Activated T-helper 17 cell treated with anti-CD3 and anti-CD28 coated beads, Interleukin-2, amount 50 U/mL, for 72 hours (primary cell): ENCODE measurements around the gene RET. TPM values are rescaled to one million over a fixed set of nuclear protein-coding genes. Genes with fewer than 3 reads are reported as not detected.
"Not testable (repeated sequence)": the region's sequence is repeated elsewhere in the genome, so short reads cannot be mapped to it uniquely, and the experiment has no call there.

Source experiments
- ATAC-seq: fragments of 150-1000 bp; cut with Tn5 transposase; replicated peaks from 2 replicates; pipeline ENCODE4 v1.10.0; 2021; ENCODE audit warnings: mild to moderate bottlenecking, moderate library complexity
- H3K27ac Mint-ChIP-seq: one replicate; pipeline ENCODE4 v1.8.0; 2022; ENCODE audit warnings: mixed read lengths
- H3K27me3 Mint-ChIP-seq: one replicate; pipeline ENCODE4 v1.8.0; 2022; ENCODE audit warnings: mixed read lengths
- H3K36me3 Mint-ChIP-seq: one replicate; pipeline ENCODE4 v1.8.0; 2022; ENCODE audit warnings: low read depth, mild to moderate bottlenecking, mixed read lengths
- H3K4me1 Mint-ChIP-seq: one replicate; pipeline ENCODE4 v1.8.0; 2022; ENCODE audit warnings: mixed read lengths
- H3K4me3 Mint-ChIP-seq: one replicate; pipeline ENCODE4 v1.8.0; 2022; ENCODE audit warnings: mild to moderate bottlenecking, mixed read lengths
- H3K9me3 Mint-ChIP-seq: one replicate; pipeline ENCODE4 v1.8.0; 2022; ENCODE audit warnings: mixed read lengths
- total RNA-seq, 2 donors: library from RNA; stranded (reverse); gene quantifications; one replicate each; pipeline ENCODE4 v1.2.3, GENCODE V29; 2022

RET gene
- total RNA-seq, 2 donors from 2014 or later, result 0.24 TPM; not detected in 1

- Mint-ChIP-seq H3K27me3 (peaks cover 19% of the 10 kb centered on the region), H3K4me1 (no peaks in the 10 kb centered on the region), H3K9me3 (no peaks in the 10 kb centered on the region), H3K27ac (no peak overlapping the region), H3K36me3 (no peaks in the 10 kb centered on the region), H3K4me3 (no peak overlapping the region)
- no peak for ATAC-seq
Measured at GRCh38 chr10:43090664-43091063, 13.8 kb downstream of the RET start.

GRCh38 chr10:43091846-43092245 lies 15.0 kb downstream of the RET start:
- Mint-ChIP-seq H3K27ac (no peak overlapping the region), H3K9me3 (no peaks in the 10 kb centered on the region), H3K4me1 (no peaks in the 10 kb centered on the region), H3K27me3 (peaks cover 19% of the 10 kb centered on the region), H3K4me3 (no peak overlapping the region), H3K36me3 (no peaks in the 10 kb centered on the region)
- no peak for ATAC-seq

- no peaks in the 10 kb centered on the region for H3K36me3 Mint-ChIP-seq
- H3K4me3 Mint-ChIP-seq, result no peak overlapping the region
- H3K27ac Mint-ChIP-seq, result no peak overlapping the region
- no peak for ATAC-seq
- no peaks in the 10 kb centered on the region for H3K4me1 Mint-ChIP-seq
- peaks cover 11% of the 10 kb centered on the region for H3K27me3 Mint-ChIP-seq
- H3K9me3 Mint-ChIP-seq, result no peaks in the 10 kb centered on the region
Measured at GRCh38 chr10:43093423-43094076, 16.7 kb downstream of the RET start.

- ATAC-seq, result no peak
- Mint-ChIP-seq H3K27me3 (peaks cover 11% of the 10 kb centered on the region), H3K27ac (no peak overlapping the region), H3K4me1 (no peaks in the 10 kb centered on the region), H3K36me3 (no peaks in the 10 kb centered on the region), H3K9me3 (no peaks in the 10 kb centered on the region), H3K4me3 (no peak overlapping the region)
Measured at GRCh38 chr10:43094085-43094484, 17.2 kb downstream of the RET start.

GRCh38 chr10:43099339-43099738 lies 22.5 kb downstream of the RET start:
- H3K36me3 Mint-ChIP-seq, ATAC-seq, H3K27ac Mint-ChIP-seq, H3K9me3 Mint-ChIP-seq, H3K4me3 Mint-ChIP-seq, H3K4me1 Mint-ChIP-seq: not testable (repeated sequence)
- peaks cover 26% of the 10 kb centered on the region for H3K27me3 Mint-ChIP-seq

- ATAC-seq, result no peak
- H3K27me3 Mint-ChIP-seq, result peaks cover 22% of the 10 kb centered on the region
- no peaks in the 10 kb centered on the region for H3K36me3 Mint-ChIP-seq
- H3K9me3 Mint-ChIP-seq, result no peaks in the 10 kb centered on the region
- no peak overlapping the region for H3K4me3 Mint-ChIP-seq
- no peak overlapping the region for H3K27ac Mint-ChIP-seq
- H3K4me1 Mint-ChIP-seq, result peaks cover 8% of the 10 kb centered on the region
Measured at GRCh38 chr10:43099928-43100327, 23.1 kb downstream of the RET start.

GRCh38 chr10:43100366-43100765 lies 23.5 kb downstream of the RET start:
- Mint-ChIP-seq H3K36me3 (no peaks in the 10 kb centered on the region), H3K27ac (no peak overlapping the region), H3K4me3 (no peak overlapping the region), H3K27me3 (peaks cover 22% of the 10 kb centered on the region), H3K4me1 (peaks cover 8% of the 10 kb centered on the region), H3K9me3 (no peaks in the 10 kb centered on the region)
- ATAC-seq, result no peak

GRCh38 chr10:43102063-43102828 lies 25.4 kb downstream of the RET start:
- H3K4me1 Mint-ChIP-seq, result peaks cover 8% of the 10 kb centered on the region
- ATAC-seq, result no peak
- peaks cover 22% of the 10 kb centered on the region for H3K27me3 Mint-ChIP-seq
- H3K27ac Mint-ChIP-seq, result no peak overlapping the region
- H3K36me3 Mint-ChIP-seq, result no peaks in the 10 kb centered on the region
- H3K4me3 Mint-ChIP-seq, result no peak overlapping the region
- no peaks in the 10 kb centered on the region for H3K9me3 Mint-ChIP-seq

- H3K9me3 Mint-ChIP-seq, result no peaks in the 10 kb centered on the region
- peak overlapping the region; percentile 75 for H3K4me3 Mint-ChIP-seq
- H3K27me3 Mint-ChIP-seq, result peaks cover 14% of the 10 kb centered on the region
- H3K36me3 Mint-ChIP-seq, result no peaks in the 10 kb centered on the region
- no peak overlapping the region for H3K27ac Mint-ChIP-seq
- ATAC-seq, result peak; percentile 91
- H3K4me1 Mint-ChIP-seq, result peaks cover 8% of the 10 kb centered on the region
Measured at GRCh38 chr10:43105102-43105955, 28.5 kb downstream of the RET start.

GRCh38 chr10:43105956-43106229 lies 29.0 kb downstream of the RET start:
- no peaks in the 10 kb centered on the region for H3K9me3 Mint-ChIP-seq
- no peak overlapping the region for H3K27ac Mint-ChIP-seq
- H3K4me3 Mint-ChIP-seq, result peak overlapping the region; percentile 75
- H3K4me1 Mint-ChIP-seq, result peaks cover 8% of the 10 kb centered on the region
- no peak for ATAC-seq
- no peaks in the 10 kb centered on the region for H3K36me3 Mint-ChIP-seq
- peaks cover 13% of the 10 kb centered on the region for H3K27me3 Mint-ChIP-seq

- H3K27ac Mint-ChIP-seq, result no peak overlapping the region
- no peak for ATAC-seq
- H3K4me1 Mint-ChIP-seq, result peaks cover 8% of the 10 kb centered on the region
- H3K36me3 Mint-ChIP-seq, result no peaks in the 10 kb centered on the region
- peaks cover 13% of the 10 kb centered on the region for H3K27me3 Mint-ChIP-seq
- H3K9me3 Mint-ChIP-seq, result no peaks in the 10 kb centered on the region
- H3K4me3 Mint-ChIP-seq, result peak overlapping the region; percentile 75
Measured at GRCh38 chr10:43106256-43107091, 29.6 kb downstream of the RET start.

GRCh38 chr10:43108951-43109350 lies 32.1 kb downstream of the RET start:
- H3K4me1 Mint-ChIP-seq, result no peaks in the 10 kb centered on the region
- H3K27ac Mint-ChIP-seq, result no peak overlapping the region
- H3K9me3 Mint-ChIP-seq, result no peaks in the 10 kb centered on the region
- no peaks in the 10 kb centered on the region for H3K36me3 Mint-ChIP-seq
- ATAC-seq, result no peak
- no peak overlapping the region for H3K4me3 Mint-ChIP-seq
- no peaks in the 10 kb centered on the region for H3K27me3 Mint-ChIP-seq

- no peaks in the 10 kb centered on the region for H3K36me3 Mint-ChIP-seq
- H3K9me3 Mint-ChIP-seq, result no peaks in the 10 kb centered on the region
- no peak overlapping the region for H3K27ac Mint-ChIP-seq
- no peak for ATAC-seq
- H3K4me1 Mint-ChIP-seq, result no peaks in the 10 kb centered on the region
- no peaks in the 10 kb centered on the region for H3K27me3 Mint-ChIP-seq
- no peak overlapping the region for H3K4me3 Mint-ChIP-seq
Measured at GRCh38 chr10:43109671-43110249, 32.9 kb downstream of the RET start.
